ENCODE data around the gene MFAP1. TPM values are rescaled to one million over a fixed set of nuclear protein-coding genes. Genes with fewer than 3 reads are reported as not detected.
"Not testable (repeated sequence)": the region's sequence is repeated elsewhere in the genome, so short reads cannot be mapped to it uniquely, and the experiment has no call there.

Gene MFAP1
- total RNA-seq, 2 experiments from 2014 or later = 39.8 to 43.1 TPM

DNA sequence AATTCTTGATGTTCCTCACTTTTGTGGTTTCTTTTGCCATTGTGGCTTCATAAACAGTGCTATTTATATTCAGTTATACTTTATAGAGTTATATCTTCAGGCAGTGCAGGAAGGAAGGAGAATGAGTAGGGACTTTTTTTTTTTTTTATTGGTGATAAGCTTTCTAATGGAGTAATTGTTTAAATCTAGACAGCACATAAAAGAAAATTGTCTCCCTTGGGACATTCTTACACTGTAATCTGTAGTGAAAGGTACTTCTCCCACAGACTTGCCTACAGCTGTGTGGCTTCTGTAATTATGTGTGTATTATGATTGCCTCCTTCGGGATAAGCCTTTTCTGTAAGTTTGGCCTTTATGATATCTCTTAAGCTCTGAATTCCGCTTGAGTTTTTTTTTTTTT lies 43.9 kb upstream of the MFAP1 start:
- H3K27ac Mint-ChIP-seq = no peak overlapping the region
- no peaks in the 10 kb centered on the region for H3K27me3 Mint-ChIP-seq
- intact Hi-C loops (cut with micrococcal nuclease) = no loop called here
- TF ChIP-seq, protein P1, sequence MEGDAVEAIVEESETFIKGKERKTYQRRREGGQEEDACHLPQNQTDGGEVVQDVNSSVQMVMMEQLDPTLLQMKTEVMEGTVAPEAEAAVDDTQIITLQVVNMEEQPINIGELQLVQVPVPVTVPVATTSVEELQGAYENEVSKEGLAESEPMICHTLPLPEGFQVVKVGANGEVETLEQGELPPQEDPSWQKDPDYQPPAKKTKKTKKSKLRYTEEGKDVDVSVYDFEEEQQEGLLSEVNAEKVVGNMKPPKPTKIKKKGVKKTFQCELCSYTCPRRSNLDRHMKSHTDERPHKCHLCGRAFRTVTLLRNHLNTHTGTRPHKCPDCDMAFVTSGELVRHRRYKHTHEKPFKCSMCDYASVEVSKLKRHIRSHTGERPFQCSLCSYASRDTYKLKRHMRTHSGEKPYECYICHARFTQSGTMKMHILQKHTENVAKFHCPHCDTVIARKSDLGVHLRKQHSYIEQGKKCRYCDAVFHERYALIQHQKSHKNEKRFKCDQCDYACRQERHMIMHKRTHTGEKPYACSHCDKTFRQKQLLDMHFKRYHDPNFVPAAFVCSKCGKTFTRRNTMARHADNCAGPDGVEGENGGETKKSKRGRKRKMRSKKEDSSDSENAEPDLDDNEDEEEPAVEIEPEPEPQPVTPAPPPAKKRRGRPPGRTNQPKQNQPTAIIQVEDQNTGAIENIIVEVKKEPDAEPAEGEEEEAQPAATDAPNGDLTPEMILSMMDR (IDR thresholded peaks at IDR 0.05) = no peak
- ChIA-PET CTCF (no interaction called here), POLR2A (interaction anchor here (1.1 kb wide), 1 partner anchor 14 kb away, joined by 3 read pairs; no protein-coding TSS in a partner anchor)
- no peaks in the 10 kb centered on the region for H3K9me3 Mint-ChIP-seq
- H3K4me1 Mint-ChIP-seq (ENCODE audit: low read depth) = no peaks in the 10 kb centered on the region
- H3K4me3 Mint-ChIP-seq = no peak overlapping the region
- H3K36me3 Mint-ChIP-seq (ENCODE audit: low read depth) = peaks cover 32% of the 10 kb centered on the region
- ATAC-seq = no peak
- no peak for DNase-seq

DNA sequence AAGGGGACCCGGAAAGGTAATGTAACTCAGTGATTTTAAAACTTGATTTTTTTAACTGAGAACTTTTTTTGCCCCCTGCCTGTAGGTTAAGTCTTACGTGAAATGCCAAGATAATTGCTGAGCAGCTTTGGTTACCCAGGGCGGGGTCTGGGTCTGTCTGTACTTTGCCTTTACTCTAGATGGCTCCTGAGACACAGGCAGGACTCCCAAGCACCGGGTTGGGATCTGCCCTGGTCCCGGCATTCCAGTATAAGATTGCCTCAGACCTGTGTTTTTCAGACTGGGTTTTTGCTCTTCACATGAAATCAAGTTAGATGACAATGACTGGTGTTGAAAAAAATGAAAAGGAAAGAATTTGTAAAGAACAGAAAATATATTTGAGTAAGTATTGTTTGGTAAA lies 42.6 kb upstream of the MFAP1 start:
- Mint-ChIP-seq H3K27me3 (no peaks in the 10 kb centered on the region), H3K9me3 (no peaks in the 10 kb centered on the region), H3K27ac (no peak overlapping the region), H3K4me3 (no peak overlapping the region), H3K4me1 (ENCODE audit: low read depth) (no peaks in the 10 kb centered on the region), H3K36me3 (ENCODE audit: low read depth) (peaks cover 25% of the 10 kb centered on the region)
- DNase-seq (no peak), ATAC-seq (no peak)
- ChIA-PET POLR2A (no interaction called here), CTCF (interaction anchor here (1.1 kb wide), 1 partner anchor 37 kb away, joined by 3 read pairs; no protein-coding TSS in a partner anchor)
- TF ChIP-seq, protein P1 (IDR thresholded peaks at IDR 0.05) = no peak
- intact Hi-C loops (cut with micrococcal nuclease) = no loop called here

GRCh38 chr15:43866636-43867035 lies 42.1 kb upstream of the MFAP1 start:
- H3K9me3 Mint-ChIP-seq; H3K4me3 Mint-ChIP-seq; POLR2A ChIA-PET; H3K4me1 Mint-ChIP-seq (ENCODE audit: low read depth); ATAC-seq; intact Hi-C loops (cut with micrococcal nuclease); H3K27ac Mint-ChIP-seq; H3K27me3 Mint-ChIP-seq; DNase-seq: not testable (repeated sequence)
- H3K36me3 Mint-ChIP-seq (ENCODE audit: low read depth) = peaks cover 24% of the 10 kb centered on the region
- CTCF ChIA-PET = interaction anchor here (1.1 kb wide), 1 partner anchor 38 kb away, joined by 3 read pairs; no protein-coding TSS in a partner anchor

- ATAC-seq = no peak
- POLR2A ChIA-PET = interaction anchor here (1.1 kb wide), 1 partner anchor 32 kb away, joined by 3 read pairs; no protein-coding TSS in a partner anchor
- Mint-ChIP-seq H3K27ac (no peak overlapping the region), H3K4me3 (no peak overlapping the region), H3K9me3 (no peaks in the 10 kb centered on the region), H3K4me1 (ENCODE audit: low read depth) (no peaks in the 10 kb centered on the region), H3K36me3 (ENCODE audit: low read depth) (peaks cover 46% of the 10 kb centered on the region), H3K27me3 (no peaks in the 10 kb centered on the region)
- TF ChIP-seq, protein P1 (IDR thresholded peaks at IDR 0.05) = no peak
- no peak for DNase-seq
- CTCF ChIA-PET = no interaction called here
- intact Hi-C loops (cut with micrococcal nuclease) = no loop called here
Observed at GRCh38 chr15:43859546-43859945, 35.1 kb upstream of the MFAP1 start.

- H3K4me3 Mint-ChIP-seq = no peak overlapping the region
- ATAC-seq (no peak), DNase-seq (no peak)
- POLR2A ChIA-PET = no interaction called here
- CTCF ChIA-PET = no interaction called here
- no peak overlapping the region for H3K27ac Mint-ChIP-seq
- no peaks in the 10 kb centered on the region for H3K9me3 Mint-ChIP-seq
- no peaks in the 10 kb centered on the region for H3K27me3 Mint-ChIP-seq
- intact Hi-C loops (cut with micrococcal nuclease) = no loop called here
- H3K4me1 Mint-ChIP-seq (ENCODE audit: low read depth) = no peaks in the 10 kb centered on the region
- peaks cover 60% of the 10 kb centered on the region for H3K36me3 Mint-ChIP-seq (ENCODE audit: low read depth)
- TF ChIP-seq, protein P1 (IDR thresholded peaks at IDR 0.05) = no peak
Observed at GRCh38 chr15:43854801-43855200, 30.3 kb upstream of the MFAP1 start.

DNA sequence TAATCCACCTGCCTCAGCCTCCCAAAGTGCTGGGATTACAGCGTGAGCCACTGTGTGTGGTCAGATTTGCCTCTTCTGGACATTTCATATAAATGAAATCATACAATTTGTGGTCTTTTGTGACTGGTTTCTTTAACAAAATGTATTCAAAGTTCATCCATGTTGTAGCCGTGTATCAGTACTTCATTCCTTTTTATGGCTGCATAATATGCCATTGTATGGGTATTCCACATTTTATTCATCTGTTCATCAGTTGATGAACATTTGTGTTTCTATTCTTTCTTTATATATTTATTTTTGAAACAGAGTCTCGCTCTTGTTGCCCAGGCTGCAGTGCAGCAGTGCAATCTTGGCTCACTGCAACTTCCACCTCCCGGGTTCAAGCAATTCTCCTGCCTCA lies 28.1 kb upstream of the MFAP1 start:
- DNase-seq (no peak), ATAC-seq (no peak)
- TF ChIP-seq, protein P1 (IDR thresholded peaks at IDR 0.05) = no peak
- ChIA-PET POLR2A (no interaction called here), CTCF (no interaction called here)
- H3K27me3 Mint-ChIP-seq = no peaks in the 10 kb centered on the region
- intact Hi-C loops (cut with micrococcal nuclease) = no loop called here
- H3K36me3 Mint-ChIP-seq (ENCODE audit: low read depth) = peaks cover 55% of the 10 kb centered on the region
- H3K4me1 Mint-ChIP-seq (ENCODE audit: low read depth) = no peaks in the 10 kb centered on the region
- H3K9me3 Mint-ChIP-seq = no peaks in the 10 kb centered on the region
- H3K4me3 Mint-ChIP-seq = no peak overlapping the region
- no peak overlapping the region for H3K27ac Mint-ChIP-seq

Measured in activated CD8-positive, alpha-beta T cell treated with anti-CD3 and anti-CD28 coated beads for 36 hours (primary cell).